GM19099 (cell line): ENCODE results near the gene PRPF6.

Experiments used
- POLR2A ChIP-seq: IDR thresholded peaks from 3 replicates; pipeline ENCODE4 v1.6.1; 2011; ENCODE audit warnings: low read depth; ENCODE audit not compliant: insufficient read length; ENCODE audit errors: extremely low read depth

The PRPF6 gene

GRCh38 chr20:64080013-64080812, 99.3 kb downstream of the PRPF6 start, which contains the start of gene OPRL1:
OPRL1 (plus strand) TSS chr20:64080082; CDS start chr20:64092721, 12,639 bp downstream.
- peak; percentile 5 for TF ChIP-seq POLR2A

DNA sequence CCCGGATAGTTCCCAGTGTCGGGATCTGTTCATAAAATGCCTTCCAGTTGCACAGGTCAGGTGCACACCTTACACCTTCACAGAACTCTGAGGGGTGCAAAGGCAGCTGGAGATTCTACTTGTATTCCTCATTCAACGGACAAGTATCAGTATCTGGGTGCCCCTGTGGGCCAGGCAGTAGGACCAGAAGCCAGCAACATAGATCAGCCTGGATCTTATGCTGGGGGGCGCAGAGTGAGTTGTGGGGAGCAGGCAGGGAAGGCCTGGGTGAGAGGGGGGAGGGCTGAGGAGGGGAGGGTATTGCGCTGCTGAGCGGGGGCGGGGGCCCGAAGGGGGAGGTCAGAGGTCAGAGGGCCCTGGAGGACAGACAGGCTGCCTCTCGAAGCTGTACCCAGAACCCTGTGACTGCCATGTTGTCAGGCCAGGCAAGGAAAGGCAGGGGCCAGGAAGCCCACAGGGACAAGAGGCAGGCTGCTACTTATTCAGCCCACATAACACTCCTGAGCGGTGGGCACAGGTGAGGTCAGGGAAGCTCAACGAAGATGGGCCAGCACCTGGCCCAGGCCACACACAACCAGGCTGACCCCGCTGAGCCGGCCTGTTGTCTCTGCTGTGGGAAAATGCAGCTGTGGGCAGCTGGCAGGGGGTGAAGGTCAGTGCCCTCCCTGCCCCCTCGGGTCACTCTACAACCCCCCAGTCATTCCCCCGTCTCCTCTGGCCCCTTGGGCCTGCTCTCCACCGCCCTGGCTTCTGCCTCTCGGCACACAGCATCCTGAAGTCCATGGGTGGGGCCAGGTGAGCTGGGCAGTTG, 100.1 kb downstream of the PRPF6 start:
- no peak for TF ChIP-seq POLR2A

DNA sequence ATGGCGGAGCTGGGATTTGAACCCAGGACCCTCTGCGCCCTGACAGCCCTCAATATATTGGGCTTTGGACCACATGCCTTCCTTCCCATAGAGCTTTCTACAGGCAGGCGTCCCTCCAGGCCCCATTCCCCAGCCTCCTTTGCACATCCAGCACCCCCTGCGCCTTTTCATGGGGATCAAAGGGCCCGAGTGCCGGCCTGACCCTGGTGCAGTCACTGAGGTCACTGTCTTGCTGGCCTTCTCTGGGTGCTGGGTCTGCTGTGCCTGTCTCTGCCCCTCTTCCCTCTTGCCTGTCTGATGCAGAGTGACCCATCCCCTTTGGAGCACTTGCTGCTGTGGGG, 100.7 kb downstream of the PRPF6 start:
- TF ChIP-seq POLR2A = no peak

DNA sequence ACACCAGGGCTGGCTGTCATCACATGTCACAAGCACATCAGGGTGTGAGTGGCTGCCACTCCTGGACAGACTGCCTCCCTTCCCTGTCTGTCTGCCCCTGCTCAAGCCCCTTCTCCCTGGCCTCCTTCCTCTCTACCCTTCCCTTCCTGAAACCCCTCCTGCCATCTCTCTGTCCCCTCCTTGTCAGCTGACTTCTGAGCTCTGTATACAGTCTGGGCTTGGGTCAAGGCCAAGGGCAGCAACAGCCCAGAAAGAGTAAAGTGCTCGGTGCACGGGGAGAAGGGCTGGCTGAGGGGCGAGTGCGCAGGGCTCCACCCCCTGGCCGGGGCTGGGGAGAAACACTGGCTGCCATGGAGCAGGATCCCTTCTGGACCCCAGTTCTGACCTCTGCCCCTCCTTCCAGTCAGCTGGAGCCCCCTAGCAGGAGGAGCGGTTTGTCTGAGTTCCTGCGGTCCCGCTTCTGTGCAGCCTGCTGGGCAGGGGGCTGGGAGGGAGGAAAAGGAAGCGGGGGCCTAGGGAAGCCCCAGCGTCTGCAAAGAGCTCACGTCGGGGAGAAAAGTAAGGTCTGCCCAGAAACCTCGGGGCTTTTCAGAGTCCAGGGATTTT, 101.3 kb downstream of the PRPF6 start:
- TF ChIP-seq POLR2A = no peak
